Mesodermal cell (in vitro differentiated cells): ENCODE data around the gene MYO5A.
A peak's percentile ranks its signal among the peaks of the same experiment; 100 is the strongest.

Experiments used
- H3K27ac ChIP-seq: 2 replicates; pipeline ENCODE4 v1.7.0; 2013; ENCODE audit warnings: mild to moderate bottlenecking, low read depth, low read length, moderate library complexity; ENCODE audit not compliant: severe bottlenecking
- H3K36me3 ChIP-seq: 2 replicates; pipeline ENCODE4 v1.7.1; 2013; ENCODE audit warnings: mild to moderate bottlenecking, low read length, moderate library complexity; ENCODE audit not compliant: control insufficient read depth, insufficient read depth
- H3K4me1 ChIP-seq: one replicate; pipeline ENCODE4 v1.7.1; 2013; ENCODE audit warnings: mild to moderate bottlenecking, low read length; ENCODE audit not compliant: insufficient read depth, control insufficient read depth, poor library complexity, severe bottlenecking
- H3K4me3 ChIP-seq: 2 replicates; pipeline ENCODE4 v1.7.0; 2013; ENCODE audit warnings: low read length, control low read depth, mild to moderate bottlenecking; ENCODE audit not compliant: insufficient read depth, poor library complexity, severe bottlenecking; ENCODE audit errors: extremely low read depth
- H3K9me3 ChIP-seq: 2 replicates; pipeline ENCODE4 v1.7.1; 2013; ENCODE audit warnings: mild to moderate bottlenecking, low read length, moderate library complexity; ENCODE audit not compliant: control insufficient read depth
- WGBS, 2 experiments: methylation state at CpG; one replicate each; pipeline ENCODE4 v1.1.5; 2013; ENCODE audit warnings: missing lambda C conversion rate in 2 of 2; ENCODE audit not compliant: insufficient coverage in 2 of 2; 5-methylcytosine and 5-hydroxymethylcytosine counted together

Gene MYO5A

DNA sequence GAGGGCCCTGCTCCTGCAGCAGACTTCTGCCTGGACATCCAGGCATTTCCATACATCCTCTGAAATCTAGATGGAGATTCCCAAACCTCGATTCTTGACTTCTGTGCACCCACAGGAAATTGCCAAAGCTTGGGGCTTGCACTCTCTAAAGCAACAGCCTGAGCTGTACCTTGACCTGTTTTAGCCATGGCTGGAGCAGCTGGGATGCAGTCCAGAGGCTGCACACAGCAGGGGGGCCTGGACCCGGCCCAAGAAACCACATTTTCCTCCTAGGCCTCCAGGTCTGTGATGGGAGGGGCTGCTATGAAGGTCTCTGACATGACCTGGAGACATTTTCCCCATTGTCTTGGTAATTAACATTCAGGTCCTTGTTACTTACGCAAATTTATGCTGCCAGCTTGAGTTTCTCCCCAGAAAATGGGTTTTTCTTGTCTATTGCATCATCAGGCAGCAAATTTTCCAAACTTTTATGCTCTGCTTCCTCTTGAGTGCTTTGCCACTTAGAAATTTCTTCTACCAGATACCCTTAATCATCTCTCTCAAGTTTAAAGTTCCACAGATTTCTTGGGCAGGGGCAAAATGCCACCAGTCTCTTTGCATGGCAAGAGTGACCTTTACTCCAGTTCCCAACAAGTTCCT is 11.8 kb upstream of the MYO5A start:
- Histone ChIP-seq H3K27ac (no peak overlapping the region), H3K4me3 (no peak overlapping the region), H3K36me3 (no peaks in the 10 kb centered on the region), H3K9me3 (peaks cover 3% of the 10 kb centered on the region), H3K4me1 (no peaks in the 10 kb centered on the region)
- WGBS, 2 experiments, result 80 to 81% methylated on average over 2 to 3 of the region's 3 CpGs

DNA sequence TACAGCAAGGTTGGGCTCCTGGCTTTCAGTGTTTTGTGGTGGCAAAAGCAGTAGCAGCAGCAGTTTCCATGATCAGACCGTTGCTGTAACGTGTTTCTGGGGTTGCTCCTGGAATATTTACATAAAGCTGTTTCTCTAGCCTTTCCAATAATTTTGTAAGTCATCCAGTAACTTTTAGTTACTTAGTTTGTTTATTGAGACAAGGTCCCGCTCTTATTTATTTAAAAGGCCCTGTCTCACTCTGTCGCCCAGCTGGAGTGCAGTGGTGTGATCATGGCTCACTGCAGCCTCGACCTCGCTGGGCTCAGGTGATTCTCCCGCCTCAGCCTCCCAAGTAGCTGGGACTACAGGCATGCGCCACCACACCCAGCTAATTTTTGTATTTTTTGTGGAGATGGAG is 8.8 kb upstream of the MYO5A start:
- Histone ChIP-seq H3K4me3 (no peak overlapping the region), H3K36me3 (no peaks in the 10 kb centered on the region)
- WGBS, 2 experiments, result 93 to 94% methylated on average over 3 of the region's 8 CpGs

DNA sequence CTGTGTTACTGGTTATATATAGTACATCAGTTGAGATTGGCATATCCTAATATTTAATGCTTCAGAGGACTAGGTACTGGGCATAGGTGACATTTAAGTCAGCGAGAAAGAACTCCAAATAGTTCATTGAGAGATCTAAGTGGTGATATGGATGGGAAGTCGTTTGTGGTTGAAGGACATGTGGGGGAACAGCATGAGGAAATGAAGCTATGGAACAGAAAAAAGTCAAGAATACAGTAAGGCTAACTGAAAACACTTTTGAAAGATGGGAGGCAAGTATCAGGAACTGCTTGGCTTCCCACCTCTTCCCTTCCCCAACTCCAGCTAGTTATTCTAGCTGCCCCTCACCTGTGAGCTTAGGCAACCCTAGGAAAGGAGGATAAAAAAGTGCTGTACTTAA is 3.7 kb upstream of the MYO5A start:
- H3K4me3 ChIP-seq, result no peak overlapping the region
- H3K9me3 ChIP-seq, result no peaks in the 10 kb centered on the region
- no peaks in the 10 kb centered on the region for H3K36me3 ChIP-seq
- no peaks in the 10 kb centered on the region for H3K4me1 ChIP-seq
- 66 to 81% methylated on average over 2 of the region's 2 CpGs for WGBS, 2 experiments
- no peak overlapping the region for H3K27ac ChIP-seq

More for the DNA sequence above, 8.8 kb upstream of the MYO5A start:
- H3K9me3 ChIP-seq, result peaks cover 3% of the 10 kb centered on the region
- no peak overlapping the region for H3K27ac ChIP-seq
- H3K4me1 ChIP-seq, result no peaks in the 10 kb centered on the region

DNA sequence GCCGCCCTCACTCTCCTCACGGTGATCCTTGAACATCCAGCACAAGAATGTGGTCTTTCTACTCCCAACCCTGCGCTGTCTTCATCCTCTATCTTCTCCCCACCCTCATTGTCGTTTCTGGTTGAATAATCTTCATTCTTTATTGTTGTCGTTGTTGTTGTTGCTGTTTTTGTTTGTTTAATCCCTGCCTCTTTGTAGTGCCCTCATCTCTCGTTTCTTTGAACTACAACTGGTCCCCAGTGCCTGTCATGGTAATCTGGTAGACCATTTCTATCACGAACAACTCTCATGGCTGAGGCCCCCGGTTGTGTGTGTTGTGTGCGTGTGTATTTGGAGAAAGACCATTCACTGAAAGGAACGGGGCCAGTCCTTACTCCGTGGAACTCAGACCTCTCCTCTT is 1.3 kb upstream of the MYO5A start:
- 48 to 60% methylated on average over 4 to 7 of the region's 11 CpGs for WGBS, 2 experiments
- Histone ChIP-seq H3K9me3 (no peaks in the 10 kb centered on the region), H3K4me1 (no peaks in the 10 kb centered on the region), H3K36me3 (no peaks in the 10 kb centered on the region), H3K4me3 (no peak overlapping the region), H3K27ac (no peak overlapping the region)

DNA sequence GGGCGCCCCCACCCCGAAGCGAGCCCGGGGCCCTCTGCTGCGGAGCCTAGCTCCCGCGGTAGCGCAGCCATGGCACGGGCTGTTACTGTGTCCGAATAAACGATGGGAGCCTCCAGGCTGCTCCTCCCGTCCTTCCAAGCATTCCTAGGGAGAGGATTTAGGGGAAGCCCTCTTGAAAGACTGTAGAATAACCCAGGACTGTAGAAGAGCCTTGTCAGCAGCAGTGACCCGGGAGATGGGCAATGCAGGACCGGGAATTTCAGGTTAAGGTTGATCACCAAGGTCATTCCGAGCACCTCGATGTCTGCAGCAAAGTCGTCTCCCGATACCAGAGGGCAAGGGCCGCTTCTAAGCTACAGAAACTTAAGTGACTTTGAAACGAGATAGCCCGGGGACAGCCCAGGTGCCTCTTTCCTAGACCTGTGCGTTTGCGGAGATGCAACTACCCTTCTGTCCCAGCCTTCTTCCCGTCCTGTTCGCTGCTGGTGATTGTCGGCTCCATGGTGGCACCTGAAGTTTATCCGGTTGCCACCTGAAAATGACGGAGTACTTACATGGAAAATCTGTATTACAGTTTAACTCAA is 753 bp upstream of the MYO5A start:
- no peaks in the 10 kb centered on the region for H3K4me1 ChIP-seq
- H3K9me3 ChIP-seq, result no peaks in the 10 kb centered on the region
- H3K4me3 ChIP-seq, result peak overlapping the region; percentile 67
- H3K36me3 ChIP-seq, result no peaks in the 10 kb centered on the region
- H3K27ac ChIP-seq, result no peak overlapping the region
- 6% methylated on average over 15 to 22 of the region's 28 CpGs for WGBS, 2 experiments

DNA sequence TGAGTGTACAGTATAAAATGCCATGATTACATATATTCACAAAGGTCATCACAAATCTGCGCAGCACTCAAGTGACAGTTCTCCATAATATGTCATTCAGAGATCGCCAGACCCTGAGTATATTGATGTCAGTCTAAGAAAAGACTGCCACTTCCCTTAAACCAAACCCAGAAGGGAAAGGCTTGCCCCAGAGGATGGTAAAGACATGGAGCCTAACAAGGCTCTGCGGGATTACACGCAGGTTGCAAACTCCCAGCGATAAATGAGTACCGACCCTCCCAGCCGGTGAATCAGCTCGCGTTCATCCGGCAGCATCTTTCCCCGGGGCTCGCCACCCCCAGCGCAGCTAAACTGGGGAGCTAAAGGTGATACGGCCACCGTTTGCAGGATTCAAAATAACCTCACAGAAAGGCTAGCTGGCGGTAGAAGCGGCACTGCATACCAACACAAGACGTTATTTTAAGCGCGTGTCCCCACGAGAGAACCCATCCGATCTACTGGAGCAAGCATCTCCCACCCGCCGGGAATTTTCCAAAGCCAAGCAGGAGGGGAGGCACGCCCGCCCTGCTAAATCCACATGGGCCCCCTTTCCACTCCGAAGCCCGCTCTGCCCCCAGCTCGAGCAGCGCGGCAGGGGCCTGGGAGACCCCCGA is 643 bp downstream of the MYO5A start:
- no peak overlapping the region for H3K27ac ChIP-seq
- no peaks in the 10 kb centered on the region for H3K4me1 ChIP-seq
- no peaks in the 10 kb centered on the region for H3K36me3 ChIP-seq
- H3K4me3 ChIP-seq, result peak overlapping the region; percentile 67
- H3K9me3 ChIP-seq, result no peaks in the 10 kb centered on the region
- WGBS, 2 experiments, result 1% methylated on average over 22 to 27 of the region's 32 CpGs

DNA sequence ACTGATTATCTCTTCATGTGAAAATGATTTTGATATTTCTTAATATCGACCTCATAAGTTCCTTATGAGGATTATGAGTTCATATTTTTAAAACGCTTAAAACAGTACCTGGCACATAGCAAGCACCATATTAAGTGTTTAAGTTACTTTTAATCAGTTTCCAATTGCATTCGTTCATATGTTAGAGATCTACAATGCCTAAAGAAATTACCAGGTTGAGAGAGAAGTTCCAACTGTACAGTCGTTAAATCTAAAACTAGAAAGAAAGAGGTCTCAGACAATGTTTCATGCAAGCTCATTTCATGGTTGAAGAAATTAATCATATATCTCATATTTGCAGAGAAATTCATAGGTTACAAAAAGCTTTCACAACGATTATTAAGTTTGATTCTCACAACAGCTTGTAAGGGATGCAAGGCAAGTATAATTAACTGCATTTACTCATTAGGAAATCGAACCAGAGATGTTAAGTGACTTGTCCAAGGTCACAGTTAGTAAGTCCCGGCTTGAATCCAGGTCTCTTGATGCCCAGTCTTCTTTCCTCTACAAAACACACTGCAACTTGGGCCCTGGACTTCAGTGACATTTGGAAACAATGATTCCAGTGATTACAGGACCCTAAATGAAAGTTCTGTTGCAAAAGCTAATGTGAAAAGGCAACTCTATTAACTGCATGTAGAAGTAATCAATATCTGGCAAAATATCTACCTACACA is 1.3 kb downstream of the MYO5A start:
- Histone ChIP-seq H3K4me1 (no peaks in the 10 kb centered on the region), H3K27ac (no peak overlapping the region), H3K36me3 (no peaks in the 10 kb centered on the region), H3K4me3 (peak overlapping the region; percentile 67), H3K9me3 (no peaks in the 10 kb centered on the region)
- 89 to 91% methylated on average over 2 to 3 of the region's 7 CpGs for WGBS, 2 experiments

DNA sequence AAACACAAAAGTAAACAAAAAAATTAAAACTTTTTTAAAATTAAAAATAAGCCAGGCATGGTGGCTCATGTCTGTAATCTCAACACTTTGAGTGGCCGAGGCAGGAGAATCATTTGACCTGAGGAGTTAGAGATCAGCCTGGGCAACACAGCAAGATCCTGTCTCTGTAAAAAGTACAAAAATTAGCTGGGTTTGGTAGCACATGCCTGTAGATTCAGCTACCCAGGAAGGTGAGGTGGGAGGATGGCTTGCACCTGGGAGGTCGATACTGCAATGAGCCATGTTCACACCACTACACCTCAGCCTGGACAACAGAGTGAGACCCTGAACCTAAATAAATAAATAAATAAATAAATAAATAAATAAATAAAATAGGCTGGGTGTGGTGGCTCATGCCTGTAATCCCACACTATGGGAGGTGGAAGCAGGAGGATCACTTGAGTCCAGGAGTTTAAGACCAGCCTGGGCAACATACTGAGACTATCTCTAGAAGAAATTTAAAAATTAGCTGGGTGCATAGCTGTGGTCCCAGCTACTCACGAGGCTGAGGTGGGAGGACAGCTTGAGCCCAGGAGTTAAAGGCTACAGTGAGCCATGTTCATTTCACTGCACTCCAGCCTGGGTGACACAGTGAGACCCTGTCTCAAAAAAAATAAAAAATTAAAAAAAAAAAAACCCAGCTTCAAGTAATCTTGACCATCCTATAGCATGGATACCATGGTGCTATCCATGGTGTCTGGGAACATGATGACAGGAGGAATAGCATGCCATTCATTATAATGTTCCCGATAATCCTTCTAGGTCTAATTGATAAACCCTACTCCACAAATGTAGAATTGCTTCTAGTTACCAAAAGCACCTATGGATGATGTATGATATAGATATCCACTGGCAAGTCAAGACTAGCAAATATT is 4.2 kb downstream of the MYO5A start:
- H3K36me3 ChIP-seq, result no peaks in the 10 kb centered on the region
- no peaks in the 10 kb centered on the region for H3K4me1 ChIP-seq
- H3K4me3 ChIP-seq, result no peak overlapping the region
- 88 to 93% methylated on average over 1 to 2 of the region's 4 CpGs for WGBS, 2 experiments
- H3K27ac ChIP-seq, result no peak overlapping the region
- H3K9me3 ChIP-seq, result no peaks in the 10 kb centered on the region

DNA sequence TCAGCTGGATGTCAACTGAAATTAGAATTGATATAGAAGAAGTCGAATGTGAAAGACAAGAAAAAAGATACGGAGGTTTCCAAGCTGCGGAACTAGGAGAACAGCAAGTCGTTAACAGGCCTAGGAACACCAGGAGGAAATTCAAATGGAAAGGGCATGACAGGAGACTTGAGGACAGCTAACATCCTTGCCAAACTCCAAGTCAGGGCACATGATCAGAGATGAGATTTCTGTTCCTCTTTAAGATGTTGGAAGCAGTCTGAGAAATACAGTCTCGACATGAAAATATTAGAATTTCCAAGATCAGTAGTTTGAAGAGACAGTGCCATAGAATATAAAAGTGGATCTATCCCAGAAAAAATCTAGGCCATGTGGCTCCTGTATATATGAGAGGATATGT is 5.0 kb downstream of the MYO5A start:
- Histone ChIP-seq H3K36me3 (no peaks in the 10 kb centered on the region), H3K27ac (no peak overlapping the region), H3K4me3 (no peak overlapping the region), H3K4me1 (no peaks in the 10 kb centered on the region), H3K9me3 (no peaks in the 10 kb centered on the region)
- 80 to 82% methylated on average over 4 of the region's 5 CpGs for WGBS, 2 experiments

DNA sequence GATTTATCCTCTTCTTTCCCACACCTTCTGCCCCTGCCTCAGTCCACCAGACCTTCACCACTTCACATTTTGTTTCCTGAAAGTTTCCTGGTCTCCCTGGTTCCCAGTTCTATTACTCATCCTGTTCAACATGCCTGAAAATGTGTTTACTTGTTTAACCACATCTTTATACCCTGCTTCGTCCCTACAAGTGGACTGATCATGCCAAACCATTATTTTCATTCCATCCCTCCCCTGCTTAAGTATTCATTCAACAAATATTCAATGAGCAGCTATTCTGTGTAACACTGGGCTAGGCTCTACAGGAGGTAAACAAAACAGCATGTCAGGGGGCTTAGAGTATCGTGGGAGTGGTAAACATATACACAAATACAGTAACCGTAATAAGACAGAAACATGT is 5.5 kb downstream of the MYO5A start:
- Histone ChIP-seq H3K36me3 (no peaks in the 10 kb centered on the region), H3K27ac (no peak overlapping the region), H3K4me1 (no peaks in the 10 kb centered on the region), H3K4me3 (no peak overlapping the region), H3K9me3 (no peaks in the 10 kb centered on the region)
- 92 to 100% methylated on average over 1 to 2 of the region's 3 CpGs for WGBS, 2 experiments
